ENCODE data around the gene LRP8.
"Not testable (repeated sequence)": the region's sequence is repeated elsewhere in the genome, so short reads cannot be mapped to it uniquely, and the experiment has no call there.

The LRP8 gene

GRCh38 chr1:53283156-53283555, 44.7 kb downstream of the LRP8 start:
- not testable (repeated sequence) for DNase-seq (ENCODE audit: low spot score)

GRCh38 chr1:53281133-53281532, 46.7 kb downstream of the LRP8 start:
- DNase-seq (ENCODE audit: low spot score) = no peak

GRCh38 chr1:53280496-53280895, 47.4 kb downstream of the LRP8 start:
- DNase-seq (ENCODE audit: low spot score) = no peak

- no peak for DNase-seq (ENCODE audit: low spot score)
Observed at GRCh38 chr1:53279296-53280200, 48.3 kb downstream of the LRP8 start.

- peak; percentile 31 for DNase-seq (ENCODE audit: low spot score)
Observed at GRCh38 chr1:53278298-53278725, 49.6 kb downstream of the LRP8 start.

- DNase-seq (ENCODE audit: low spot score) = no peak
Observed at GRCh38 chr1:53277326-53277725, 50.5 kb downstream of the LRP8 start.

GRCh38 chr1:53276902-53277281, 51.0 kb downstream of the LRP8 start:
- DNase-seq (ENCODE audit: low spot score) = no peak

GRCh38 chr1:53276153-53276901, 51.5 kb downstream of the LRP8 start:
- no peak for DNase-seq (ENCODE audit: low spot score)

GRCh38 chr1:53275566-53275965, 52.3 kb downstream of the LRP8 start:
- DNase-seq (ENCODE audit: low spot score) = no peak

GRCh38 chr1:53274541-53275185, 53.2 kb downstream of the LRP8 start:
- DNase-seq (ENCODE audit: low spot score) = no peak

GRCh38 chr1:53274026-53274425, 53.8 kb downstream of the LRP8 start:
- no peak for DNase-seq (ENCODE audit: low spot score)

GRCh38 chr1:53273526-53273925, 54.3 kb downstream of the LRP8 start:
- DNase-seq (ENCODE audit: low spot score) = no peak

- no peak for DNase-seq (ENCODE audit: low spot score)
Observed at GRCh38 chr1:53272349-53272748, 55.5 kb downstream of the LRP8 start.

GRCh38 chr1:53271446-53272090, 56.3 kb downstream of the LRP8 start:
- DNase-seq (ENCODE audit: low spot score) = no peak

GRCh38 chr1:53270873-53271272, 57.0 kb downstream of the LRP8 start:
- no peak for DNase-seq (ENCODE audit: low spot score)

- DNase-seq (ENCODE audit: low spot score) = no peak
Observed at GRCh38 chr1:53270107-53270506, 57.8 kb downstream of the LRP8 start.

GRCh38 chr1:53267761-53268160, 60.1 kb downstream of the LRP8 start:
- DNase-seq (ENCODE audit: low spot score) = no peak

- no peak for DNase-seq (ENCODE audit: low spot score)
Observed at GRCh38 chr1:53266038-53266437, 61.8 kb downstream of the LRP8 start.

- DNase-seq (ENCODE audit: low spot score) = no peak
Observed at GRCh38 chr1:53265581-53265980, 62.3 kb downstream of the LRP8 start.

- DNase-seq (ENCODE audit: low spot score) = no peak
Observed at GRCh38 chr1:53264048-53264447, 63.8 kb downstream of the LRP8 start.

- no peak for DNase-seq (ENCODE audit: low spot score)
Observed at GRCh38 chr1:53262000-53262399, 65.9 kb downstream of the LRP8 start.

- DNase-seq (ENCODE audit: low spot score) = no peak
Observed at GRCh38 chr1:53260631-53261247, 67.1 kb downstream of the LRP8 start.

Data from LoVo (cell line).